HG02759 (cell line): ENCODE data around the gene PTH.

Experiments
- ATAC-seq: cut with Tn5 transposase; IDR thresholded peaks from one replicate; pipeline ENCODE4 v1.9.1; 2021; ENCODE audit warnings: mild to moderate bottlenecking, moderate library complexity; ENCODE audit not compliant: unreplicated experiment

Gene PTH

GRCh38 chr11:13450832-13451397, 44.9 kb downstream of the PTH start:
- no peak for ATAC-seq

- no peak for ATAC-seq
Observed at GRCh38 chr11:13449522-13449921, 46.3 kb downstream of the PTH start.

GRCh38 chr11:13448876-13449275, 46.9 kb downstream of the PTH start:
- ATAC-seq, result no peak

GRCh38 chr11:13446444-13446843, 49.4 kb downstream of the PTH start:
- no peak for ATAC-seq

GRCh38 chr11:13445588-13445987, 50.2 kb downstream of the PTH start:
- ATAC-seq, result no peak
